ENCODE measurements around the gene CBX1. TPM values are rescaled to one million over a fixed set of nuclear protein-coding genes. Genes with fewer than 3 reads are reported as not detected.

Gene CBX1
- polyA plus RNA-seq, 2 of the 4 experiments (the other 2 are of a cell fraction), result 84.4 to 173 TPM

GRCh38 chr17:48045316-48046001, 55.8 kb downstream of the CBX1 start:
- DNase-seq (ENCODE audit: low read depth in 1 of 2, low spot score in 1 of 2) (no peak), FAIRE-seq (no peak), ATAC-seq (no peak)
- ChIA-PET POLR2A (interaction anchor here (0.6 to 6.7 kb wide), 4 partner anchors 10 to 63 kb away, joined by 3 to 59 read pairs (median 4); partner anchors contain the start of gene CBX1), CTCF (interaction anchor here (0.6 to 46.6 kb wide), 8 partner anchors 10 to 200 kb away, joined by 3 to 1398 read pairs (median 5); partner anchors contain the start of gene COPZ2)
- Histone ChIP-seq H3K4me2 (peak overlapping the region; percentile 85; the same call in 2 of the 3 replicates), H3K9me3 (no peaks in the 10 kb centered on the region), H3K4me1 (peaks cover 28% of the 10 kb centered on the region), H3K27ac (0 out of 6 replicates have a peak overlapping the region, but pooled peaks of 1 of the 2 experiments have one; percentile 0), H3K4me3 (no peak overlapping the region)
- WGBS (ENCODE audit: missing lambda C conversion rate), result 72% methylated on average over 8 of the region's 8 CpGs
- no peak for TF ChIP-seq MAZ (IDR thresholded peaks at IDR 0.05; ENCODE audit: borderline replicate concordance, low read depth, low read length)
- no peak for TF ChIP-seq ESRRA (IDR thresholded peaks at IDR 0.05; ENCODE audit: borderline replicate concordance, low read length)
- TF ChIP-seq RARB (CRISPR knock-in tag; IDR thresholded peaks at IDR 0.05), result no peak
- no peak for TF ChIP-seq HOXB5 (CRISPR knock-in tag; IDR thresholded peaks at IDR 0.05)
- peak; percentile 15; the same call in 1 of the 2 replicates for TF ChIP-seq POLR2A (IDR thresholded peaks at IDR 0.05; ENCODE audit: low read length)
- no peak for TF ChIP-seq ZC3H11A (IDR thresholded peaks at IDR 0.05)

- H3K4me3 ChIP-seq, result no peak overlapping the region
- TF ChIP-seq ELK1 (IDR thresholded peaks at IDR 0.05; ENCODE audit: low read depth, low read length) (no peak), PHF8 (IDR thresholded peaks at IDR 0.05; ENCODE audit: borderline replicate concordance, low read depth) (no peak), ZC3H11A (IDR thresholded peaks at IDR 0.05) (no peak), TP53 (CRISPR knock-in tag; IDR thresholded peaks at IDR 0.05) (no peak), NFE2L2 (conservative IDR thresholded peaks at IDR 0.05; ENCODE audit: low read length) (no peak), NPAS2 (CRISPR knock-in tag; IDR thresholded peaks at IDR 0.05; ENCODE audit: borderline replicate concordance) (no peak), HOXB13 (CRISPR knock-in tag; IDR thresholded peaks at IDR 0.05; ENCODE audit: low read depth) (no peak), POLR2AphosphoS2 (conservative IDR thresholded peaks at IDR 0.05; ENCODE audit: low read length) (no peak), REST (IDR thresholded peaks at IDR 0.05) (no peak), FOSB (CRISPR knock-in tag; IDR thresholded peaks at IDR 0.05) (no peak), EHF (CRISPR knock-in tag; IDR thresholded peaks at IDR 0.05) (no peak), CTCF (IDR thresholded peaks at IDR 0.05) (no peak), BCL3 (IDR thresholded peaks at IDR 0.05) (no peak), HDAC2 (IDR thresholded peaks at IDR 0.05) (no peak)
- TF ChIP-seq, protein P1, sequence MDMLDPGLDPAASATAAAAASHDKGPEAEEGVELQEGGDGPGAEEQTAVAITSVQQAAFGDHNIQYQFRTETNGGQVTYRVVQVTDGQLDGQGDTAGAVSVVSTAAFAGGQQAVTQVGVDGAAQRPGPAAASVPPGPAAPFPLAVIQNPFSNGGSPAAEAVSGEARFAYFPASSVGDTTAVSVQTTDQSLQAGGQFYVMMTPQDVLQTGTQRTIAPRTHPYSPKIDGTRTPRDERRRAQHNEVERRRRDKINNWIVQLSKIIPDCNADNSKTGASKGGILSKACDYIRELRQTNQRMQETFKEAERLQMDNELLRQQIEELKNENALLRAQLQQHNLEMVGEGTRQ (IDR thresholded peaks at IDR 0.05), result no peak
- peaks cover 22% of the 10 kb centered on the region for H3K4me1 ChIP-seq
- FAIRE-seq (no peak), ATAC-seq (no peak), DNase-seq (ENCODE audit: low read depth in 1 of 2, low spot score in 1 of 2) (no peak)
- H3K4me2 ChIP-seq, result no peak overlapping the region
- ChIA-PET POLR2A (interaction anchor here (0.6 to 6.7 kb wide), 4 partner anchors 9 to 88 kb away, joined by 3 to 59 read pairs (median 12); no protein-coding TSS in a partner anchor), CTCF (interaction anchor here (0.6 to 46.6 kb wide), 10 partner anchors 10 to 543 kb away, joined by 3 to 1398 read pairs (median 4); partner anchors contain the start of gene COPZ2)
- WGBS (ENCODE audit: missing lambda C conversion rate), result 90% methylated on average over 4 of the region's 4 CpGs
- H3K27ac ChIP-seq, result no peak overlapping the region
- H3K9me3 ChIP-seq, result no peaks in the 10 kb centered on the region
These were observed 56.4 kb downstream of the CBX1 start for GRCh38 chr17:48044851-48045250.

All from A549 (cell line).